AG08396 (cell line): ENCODE measurements around the gene BTN1A1.
"Not testable (repeated sequence)": the region's sequence is repeated elsewhere in the genome, so short reads cannot be mapped to it uniquely, and the experiment has no call there.

ENCODE experiments used
- DNase-seq: peaks from one replicate; pipeline ENCODE4 v3.0.0; 2012; ENCODE audit warnings: low spot score, mixed read lengths

Gene BTN1A1

DNA sequence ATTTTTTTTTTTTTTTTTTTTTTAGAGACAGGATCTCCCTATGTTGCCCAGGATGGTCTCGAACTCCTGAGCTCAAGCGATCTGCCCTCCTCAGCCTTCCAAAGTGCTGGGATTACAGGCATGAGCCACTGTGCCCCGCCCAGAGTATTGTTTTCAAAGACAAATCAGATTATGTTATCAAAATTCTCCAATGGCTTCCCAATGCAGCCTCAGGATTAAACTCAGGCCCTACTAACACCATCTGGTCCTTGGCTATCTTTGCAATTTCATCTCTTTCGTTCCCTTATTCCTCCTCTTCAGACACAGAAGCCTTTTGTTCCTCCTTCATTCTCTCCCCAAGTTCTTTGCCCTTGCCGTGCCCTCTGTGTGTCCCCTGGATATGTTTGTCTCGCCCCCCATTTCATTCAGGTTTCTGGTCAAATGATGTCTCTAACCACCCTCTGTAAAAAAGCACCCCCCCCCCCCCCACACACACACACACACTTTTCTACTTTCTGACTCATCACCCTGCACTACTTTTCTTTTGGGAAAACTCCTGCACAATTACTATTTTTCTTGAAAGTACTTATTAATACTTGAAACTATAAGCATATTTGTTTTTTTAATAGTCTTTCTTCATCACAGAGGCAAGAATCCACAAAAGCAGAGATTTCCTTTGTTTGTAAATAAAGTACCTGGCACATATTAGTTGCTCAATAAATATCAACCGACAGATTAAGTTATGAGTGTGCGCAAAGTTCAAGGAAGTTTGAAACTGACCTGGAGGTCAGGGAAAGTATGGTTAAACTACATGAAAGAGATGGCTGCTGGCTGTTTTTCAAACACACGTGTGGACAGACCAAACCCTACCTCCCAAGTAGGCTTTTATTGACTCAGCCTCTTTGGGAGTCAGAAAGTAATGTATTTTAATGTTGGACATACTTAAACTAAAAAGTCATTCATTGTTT is 16.7 kb downstream of the BTN1A1 start:
- DNase-seq: no peak

- DNase-seq: no peak
Observed at GRCh38 chr6:26519359-26519758, 19.3 kb downstream of the BTN1A1 start.

DNA sequence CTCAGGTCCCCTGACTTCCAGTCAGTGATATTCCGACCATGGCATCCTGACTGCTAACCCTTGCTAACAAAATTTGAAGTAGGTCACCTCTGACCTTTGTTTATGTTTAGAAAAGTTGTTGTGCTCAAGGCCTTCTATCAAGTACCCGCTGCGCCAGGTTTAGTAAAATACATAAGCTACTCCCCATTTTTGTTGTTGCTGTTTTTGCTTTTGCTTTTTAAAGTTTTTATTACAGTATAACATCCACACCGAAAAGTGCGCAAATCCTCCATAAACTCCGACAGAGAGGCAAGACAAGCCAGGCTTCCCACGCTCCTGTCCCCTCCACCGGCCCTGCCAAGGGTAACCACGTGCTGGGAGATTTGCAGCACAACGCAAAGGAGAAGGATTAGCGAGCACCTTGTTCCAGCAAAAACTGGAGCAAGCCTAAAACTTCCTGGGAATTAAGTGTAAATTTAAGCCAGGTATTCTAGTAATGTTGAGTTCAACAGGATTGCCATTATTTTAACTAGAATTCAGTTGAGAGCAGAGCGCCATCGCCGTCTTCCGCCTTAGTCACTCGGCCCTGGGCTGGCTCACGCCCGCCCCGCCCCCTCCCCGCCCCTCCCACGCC is 20.2 kb downstream of the BTN1A1 start:
- no peak for DNase-seq

- DNase-seq: peak; percentile 96
Observed at GRCh38 chr6:26520850-26521599, 20.9 kb downstream of the BTN1A1 start.

- DNase-seq: peak; percentile 81
Observed at GRCh38 chr6:26521600-26522391, 21.7 kb downstream of the BTN1A1 start.

DNA sequence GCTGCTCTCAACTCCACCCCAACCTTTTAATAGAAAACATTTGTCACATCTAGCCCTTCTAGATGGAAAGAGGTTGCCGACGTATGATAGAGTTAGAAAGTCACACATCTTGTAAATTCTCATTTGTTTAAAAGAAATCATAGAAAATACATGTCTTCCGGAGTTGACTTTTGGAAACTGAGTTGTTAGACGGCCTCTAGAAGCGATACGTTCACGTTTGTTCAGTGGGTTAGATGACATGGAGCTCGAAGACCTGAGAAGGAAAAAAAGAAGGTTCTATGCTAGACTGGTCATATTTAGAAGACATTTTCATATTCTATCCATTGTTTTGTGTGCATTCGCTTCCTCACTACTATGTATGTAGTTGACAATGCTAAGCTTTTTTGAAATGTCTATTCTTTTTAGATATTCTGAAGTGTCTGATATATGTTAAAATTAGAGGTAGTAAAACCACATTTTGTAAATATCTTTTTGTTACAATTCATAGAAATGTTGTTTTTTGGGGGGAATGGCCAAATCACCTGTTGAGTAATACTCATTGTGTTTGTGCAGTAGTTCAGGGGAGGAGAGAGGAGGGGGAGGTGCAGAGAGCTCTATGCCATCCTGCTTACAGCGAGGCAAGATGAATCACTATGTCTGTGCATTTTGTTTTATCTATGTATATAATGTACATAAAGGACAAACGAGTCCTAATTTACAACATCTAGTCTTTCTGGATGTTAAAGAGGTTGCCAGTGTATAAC is 22.6 kb downstream of the BTN1A1 start:
- DNase-seq: not testable (repeated sequence)

GRCh38 chr6:26524314-26524713 is 24.2 kb downstream of the BTN1A1 start:
- DNase-seq: not testable (repeated sequence)

GRCh38 chr6:26524722-26525370 is 24.7 kb downstream of the BTN1A1 start:
- no peak for DNase-seq

DNA sequence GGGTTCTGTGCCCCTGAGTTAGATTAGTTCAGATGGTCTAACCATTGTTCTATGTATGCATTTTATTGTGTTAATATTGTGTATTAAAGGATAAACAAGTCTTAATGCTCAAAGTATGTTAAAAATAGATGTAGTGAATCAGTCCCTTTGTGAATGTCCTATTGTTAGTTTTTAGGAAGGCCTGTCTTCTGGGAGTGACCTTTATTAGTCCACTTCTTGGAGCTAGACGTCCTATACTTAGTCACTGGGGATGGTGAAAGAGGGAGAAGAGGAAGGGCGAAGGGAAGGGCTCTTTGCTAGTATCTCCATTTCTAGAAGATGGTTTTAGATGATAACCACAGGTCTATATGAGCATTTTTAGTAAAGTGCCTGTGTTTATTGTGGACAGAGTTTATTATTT is 25.7 kb downstream of the BTN1A1 start:
- no peak for DNase-seq

- DNase-seq: no peak
Observed at GRCh38 chr6:26526928-26527327, 26.8 kb downstream of the BTN1A1 start.

GRCh38 chr6:26530203-26530602 is 30.1 kb downstream of the BTN1A1 start:
- no peak for DNase-seq

DNA sequence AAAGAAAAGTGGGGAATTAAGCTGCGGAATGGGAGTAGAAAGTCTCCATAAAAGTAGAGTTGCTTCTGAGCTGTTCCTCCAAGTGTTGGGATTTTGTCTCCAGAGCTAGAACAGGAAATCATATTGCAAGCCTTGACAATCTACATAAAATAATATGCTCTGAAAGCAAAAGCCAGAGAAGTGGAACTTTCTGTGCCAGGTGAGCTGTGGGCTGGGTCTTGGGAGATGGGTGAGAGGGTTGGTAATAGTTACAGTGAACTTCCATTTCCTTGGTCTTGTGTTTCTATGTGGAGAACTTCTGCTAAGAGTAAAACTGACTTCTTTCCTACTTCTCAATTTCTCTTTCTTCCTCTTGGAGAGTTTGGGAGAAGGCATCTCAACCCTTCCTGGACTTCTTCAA is 31.8 kb downstream of the BTN1A1 start:
- DNase-seq: no peak

DNA sequence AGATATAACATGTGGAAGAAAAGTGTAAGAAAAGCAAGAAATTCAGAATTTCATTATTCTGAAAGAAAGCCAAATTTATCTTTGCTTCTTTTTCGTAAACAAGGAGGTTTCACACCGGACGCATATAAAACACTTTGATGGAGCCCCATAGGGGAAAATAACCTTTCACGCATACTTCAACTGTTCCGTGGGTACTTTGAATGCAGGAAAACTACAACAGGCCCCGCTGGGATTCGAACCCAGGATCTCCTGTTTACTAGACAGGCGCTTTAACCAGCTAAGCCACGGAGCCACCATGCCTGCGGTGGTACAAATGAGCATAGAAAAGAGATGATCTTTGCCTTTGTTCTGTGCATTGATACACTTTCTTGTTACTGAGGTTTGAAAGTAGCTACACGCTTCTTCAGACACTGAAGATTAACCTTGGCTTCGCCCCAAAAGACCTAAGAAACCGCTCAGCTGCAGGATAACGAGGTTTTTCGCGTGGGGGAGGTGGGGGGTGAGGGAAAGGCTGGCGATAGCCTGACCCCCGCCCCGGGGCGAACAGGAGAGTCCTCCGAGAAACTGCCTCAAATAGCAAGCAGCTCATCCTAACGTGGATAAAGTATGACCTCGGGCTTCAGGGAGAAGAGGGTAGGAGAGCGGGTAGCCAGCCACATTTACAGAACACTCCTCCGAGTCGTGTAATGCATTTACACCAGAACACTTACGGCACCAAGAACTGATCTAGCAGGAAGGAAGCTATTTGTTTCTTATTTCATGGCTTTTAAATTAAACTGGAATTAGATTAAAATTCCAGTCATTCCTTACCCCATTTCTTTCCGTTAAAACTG is 32.8 kb downstream of the BTN1A1 start:
- peak; percentile 67 for DNase-seq

DNA sequence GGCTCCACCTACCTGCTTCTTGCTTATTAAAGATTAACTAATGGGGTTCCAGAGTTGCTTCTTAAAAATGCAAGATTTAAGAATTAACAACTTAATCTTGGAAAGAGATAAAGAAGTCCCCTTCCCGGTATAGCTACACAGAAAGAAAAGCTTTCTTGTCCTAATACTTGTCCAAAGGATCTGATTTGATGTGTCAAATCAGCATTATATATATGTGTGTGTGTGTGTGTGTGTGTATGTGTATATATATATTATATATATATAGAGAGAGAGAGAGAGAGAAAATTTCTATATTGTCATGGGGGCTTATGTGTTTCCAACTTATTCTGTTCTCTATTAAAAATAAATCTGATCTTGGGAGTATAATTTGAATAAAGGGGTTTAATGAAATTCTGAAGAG is 33.4 kb downstream of the BTN1A1 start:
- DNase-seq: no peak

GRCh38 chr6:26534681-26535465 is 34.8 kb downstream of the BTN1A1 start:
- no peak for DNase-seq

GRCh38 chr6:26536571-26537159 is 36.6 kb downstream of the BTN1A1 start:
- no peak for DNase-seq

DNA sequence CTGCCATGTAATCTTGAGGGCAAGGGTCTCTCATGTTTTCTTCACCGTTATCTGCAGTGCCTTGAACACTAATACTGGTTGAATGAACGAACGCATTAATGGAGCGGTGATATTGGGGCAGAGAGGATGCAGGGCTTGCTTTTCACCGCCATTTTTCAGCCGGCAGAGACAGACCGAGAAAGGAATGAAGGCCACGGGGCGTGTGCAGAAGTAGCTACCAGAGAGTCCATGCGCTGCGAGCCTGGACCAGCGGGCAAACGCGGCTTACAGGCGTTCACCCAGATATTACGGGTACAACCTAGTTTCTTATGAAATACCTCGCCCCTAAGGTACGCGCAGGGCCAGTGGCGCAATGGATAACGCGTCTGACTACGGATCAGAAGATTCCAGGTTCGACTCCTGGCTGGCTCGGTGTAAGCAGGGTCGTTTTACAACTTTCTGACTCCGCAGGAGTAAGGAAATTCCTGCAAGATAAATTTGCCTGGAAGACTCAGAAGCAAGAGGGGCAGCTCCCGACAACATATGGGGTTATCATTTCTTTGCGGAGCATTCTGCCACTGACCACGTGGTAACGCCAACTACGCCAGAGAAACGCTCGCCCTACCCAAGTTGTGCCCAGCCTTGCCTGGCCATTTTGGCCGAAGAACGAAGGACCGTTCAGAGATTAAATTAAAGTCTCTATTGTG is 37.2 kb downstream of the BTN1A1 start:
- peak; percentile 76 for DNase-seq
